HTR-8/SVneo (cell line): Measurements from ENCODE around the gene PRSS16.

Experiments
- DNase-seq: peaks from one replicate; pipeline ENCODE4 v3.0.0; 2011; ENCODE audit warnings: low spot score, mixed read lengths; ENCODE audit not compliant: insufficient read length
- FAIRE-seq: peaks from 2 replicates; lab custom pipeline; 2011; peaks lifted over from hg19 to GRCh38; lab: Jason Lieb, UNC

Gene PRSS16

DNA sequence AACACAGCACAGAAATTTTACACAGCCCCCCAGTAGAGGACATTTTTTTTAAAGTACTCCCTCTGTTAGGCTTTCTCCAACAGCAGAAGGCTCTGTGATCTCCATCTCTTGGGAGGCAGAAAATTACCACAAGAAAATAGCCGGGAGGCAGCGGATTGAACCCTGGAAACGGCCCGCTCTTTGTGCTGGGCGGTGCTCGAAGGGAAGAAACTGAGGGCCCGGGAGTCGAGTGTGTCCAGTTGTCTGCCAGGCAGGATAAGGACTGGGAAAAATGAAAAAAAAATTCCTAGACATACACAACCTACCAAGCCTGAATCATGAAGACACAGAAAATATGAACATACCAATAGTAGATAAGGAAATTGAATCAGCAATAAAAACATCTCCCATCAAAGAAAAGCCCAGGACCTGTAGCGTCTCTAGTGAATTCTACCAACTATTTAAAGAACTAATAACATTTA is 33.1 kb downstream of the PRSS16 start:
- no peak for FAIRE-seq
- DNase-seq, result no peak

DNA sequence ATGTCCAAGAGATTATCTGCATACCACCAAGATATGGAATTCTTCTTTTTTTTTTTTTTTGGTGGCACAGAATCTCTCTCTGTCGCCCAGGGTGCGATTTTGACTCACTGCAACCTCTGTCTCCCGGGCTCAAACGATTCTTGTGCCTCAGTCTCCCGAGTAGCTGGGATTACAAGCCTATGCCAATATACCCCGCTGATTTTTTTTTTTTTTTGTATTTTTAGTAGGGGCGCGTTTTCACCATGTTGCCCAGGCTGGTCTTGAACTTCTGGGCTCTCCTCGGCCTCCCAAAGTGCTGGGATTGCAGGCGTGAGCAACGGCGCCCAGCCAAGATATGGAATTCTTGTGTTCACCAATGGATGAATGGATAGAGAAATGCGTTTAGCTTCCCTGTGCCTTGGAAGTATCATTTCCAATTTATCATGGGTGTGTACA is 33.6 kb downstream of the PRSS16 start:
- FAIRE-seq (no peak), DNase-seq (no peak)

DNA sequence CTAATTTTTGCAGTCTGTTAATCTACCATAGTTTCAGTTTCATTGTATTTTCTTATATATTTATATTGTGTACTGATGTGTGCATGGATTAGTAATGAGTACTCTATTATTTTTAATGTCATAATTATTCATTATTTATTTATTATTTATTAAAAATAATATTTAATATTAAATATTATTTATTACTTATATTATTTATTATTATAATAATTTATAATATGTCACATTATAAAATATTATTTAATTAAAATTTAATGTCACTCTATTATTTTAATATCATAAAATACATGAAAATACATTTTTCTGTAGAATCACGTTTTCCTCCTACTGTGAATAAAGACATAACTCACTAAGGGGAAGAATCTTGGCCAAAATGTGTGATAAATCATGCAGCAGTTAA is 34.1 kb downstream of the PRSS16 start:
- FAIRE-seq, result no peak
- DNase-seq, result no peak

DNA sequence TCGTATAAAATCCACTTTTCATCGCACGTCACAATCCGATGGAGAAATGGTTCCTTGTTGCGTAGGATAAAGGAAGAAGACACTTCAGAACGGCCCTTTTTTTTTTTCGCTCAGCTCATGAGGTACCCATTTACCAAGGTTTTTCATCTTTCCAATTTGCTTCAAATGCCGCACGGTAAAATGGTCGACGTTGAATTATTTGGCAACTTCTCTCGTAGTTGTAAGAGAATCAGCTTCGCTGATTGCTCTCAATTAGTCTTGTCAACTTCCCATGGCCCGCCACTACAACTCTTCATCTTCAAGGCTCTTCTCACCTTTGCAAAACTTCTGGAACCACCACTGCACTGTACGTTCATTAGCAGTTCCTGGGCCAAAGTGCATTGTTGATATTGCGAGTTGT is 35.8 kb downstream of the PRSS16 start:
- FAIRE-seq (no peak), DNase-seq (no peak)

DNA sequence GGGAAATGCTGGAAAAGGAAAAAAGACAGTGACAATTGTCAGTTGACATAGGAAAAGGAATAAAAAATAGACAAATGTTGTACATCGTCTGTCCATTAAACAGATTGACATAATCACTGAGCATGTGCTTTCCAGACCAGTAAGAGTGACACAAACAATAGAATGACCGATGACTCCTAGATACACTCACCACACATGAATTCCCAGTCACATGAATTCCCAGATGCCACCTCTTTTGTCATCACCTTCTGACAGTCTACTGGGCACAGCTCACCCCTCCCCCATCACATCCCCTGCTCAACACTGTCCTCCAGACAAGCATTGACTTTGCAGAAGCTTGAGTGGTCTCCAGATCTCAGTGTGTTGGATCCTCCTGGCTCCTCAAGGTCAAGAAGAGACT is 38.6 kb downstream of the PRSS16 start:
- FAIRE-seq (no peak), DNase-seq (no peak)

DNA sequence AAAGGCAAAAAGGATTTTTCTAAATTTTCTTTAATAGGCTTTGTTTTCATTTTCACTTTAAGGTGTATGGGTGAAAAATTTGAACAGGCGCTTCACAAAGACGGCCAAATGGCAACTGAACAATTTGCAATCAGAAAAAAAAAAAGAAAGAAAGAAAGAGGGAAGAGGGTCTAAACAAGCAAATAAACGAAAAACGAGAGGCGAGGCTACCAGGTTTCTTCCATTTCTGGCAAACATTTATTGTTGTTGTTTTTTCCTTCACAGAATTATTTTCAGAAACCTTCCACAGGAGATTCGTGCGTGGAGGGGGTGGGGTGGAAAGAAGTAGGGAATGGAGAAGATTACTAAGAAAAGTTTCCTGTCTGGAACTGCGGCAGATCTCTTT is 40.2 kb downstream of the PRSS16 start:
- FAIRE-seq (no peak), DNase-seq (no peak)

DNA sequence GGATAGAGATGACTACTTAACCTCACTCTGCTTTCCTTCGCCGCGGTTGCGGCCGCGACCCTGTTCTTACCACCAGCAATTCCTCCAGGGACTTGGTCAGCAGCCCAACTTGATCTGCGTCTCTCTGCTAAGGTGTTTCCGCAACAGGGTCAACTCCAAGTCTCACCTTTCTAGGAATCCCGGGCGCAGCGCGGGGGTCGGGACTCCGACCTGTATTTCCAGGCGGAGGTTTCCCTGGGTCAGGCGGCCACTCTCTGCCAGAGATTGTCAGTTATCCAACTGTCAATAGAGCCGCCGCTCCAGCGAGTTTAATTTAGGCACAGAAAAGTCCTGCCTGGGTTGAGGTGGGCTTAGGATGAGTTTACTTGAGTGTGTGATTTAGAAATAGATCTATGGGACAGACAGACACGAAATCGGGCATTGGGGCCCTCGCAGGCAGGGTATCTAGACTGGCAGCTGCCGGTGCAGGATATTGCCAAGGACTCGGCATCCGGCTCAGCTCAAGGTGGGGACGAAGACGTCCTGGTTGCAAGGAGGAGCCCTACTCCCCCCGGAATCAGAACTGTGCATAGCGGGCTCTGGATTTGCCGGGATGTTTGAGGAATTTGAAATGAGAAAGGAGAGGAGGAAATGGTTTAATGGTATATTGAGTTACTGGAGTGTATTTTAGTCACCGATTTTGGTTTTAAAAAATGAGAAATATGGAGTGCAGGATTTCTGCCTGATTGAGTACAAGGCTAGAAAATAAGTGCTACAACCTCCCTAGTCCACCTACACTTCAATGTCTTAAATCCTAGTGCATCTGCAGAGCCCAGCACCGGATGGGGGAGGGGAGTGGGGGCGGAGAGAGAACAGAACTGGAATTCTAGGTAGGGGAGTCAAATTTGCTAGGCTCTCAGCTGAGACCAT is 40.9 kb downstream of the PRSS16 start:
- FAIRE-seq, result peak; percentile 63
- DNase-seq, result peak; percentile 53

DNA sequence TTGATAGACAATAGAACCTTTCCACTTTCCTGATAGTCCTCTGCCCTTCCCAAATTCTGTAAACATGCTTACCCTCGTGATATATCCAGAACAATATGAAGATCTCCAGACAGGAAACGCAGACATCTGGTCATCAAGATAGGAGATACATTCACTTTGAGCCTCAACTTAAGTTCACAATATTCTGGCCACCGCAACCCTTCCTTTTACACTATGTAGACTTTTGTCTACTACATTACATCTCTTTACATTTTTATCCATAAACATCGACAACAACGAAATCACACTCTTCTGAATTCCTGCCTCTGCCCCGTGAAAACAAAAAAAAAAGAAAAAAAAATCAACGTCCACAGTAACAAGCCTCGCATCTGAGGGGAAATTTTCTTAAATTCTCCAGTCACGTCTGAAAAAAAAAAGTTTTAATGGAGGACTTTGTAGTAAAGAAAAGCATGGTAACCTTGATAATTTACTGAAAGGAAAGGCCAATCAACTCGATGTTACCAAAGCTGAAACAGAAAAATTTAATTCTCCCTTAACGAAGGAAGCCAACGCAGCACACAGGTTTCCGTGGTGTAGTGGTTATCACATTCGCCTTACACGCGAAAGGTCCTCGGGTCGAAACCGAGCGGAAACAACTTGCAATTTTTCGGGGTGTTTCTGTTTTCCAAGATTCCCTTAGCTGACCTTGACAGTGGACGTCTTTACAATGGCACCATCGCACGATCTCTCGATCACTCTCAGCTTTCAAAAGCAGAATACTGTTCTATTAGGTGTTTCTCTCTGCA is 42.8 kb downstream of the PRSS16 start:
- FAIRE-seq (peak; percentile 16), DNase-seq (no peak)

DNA sequence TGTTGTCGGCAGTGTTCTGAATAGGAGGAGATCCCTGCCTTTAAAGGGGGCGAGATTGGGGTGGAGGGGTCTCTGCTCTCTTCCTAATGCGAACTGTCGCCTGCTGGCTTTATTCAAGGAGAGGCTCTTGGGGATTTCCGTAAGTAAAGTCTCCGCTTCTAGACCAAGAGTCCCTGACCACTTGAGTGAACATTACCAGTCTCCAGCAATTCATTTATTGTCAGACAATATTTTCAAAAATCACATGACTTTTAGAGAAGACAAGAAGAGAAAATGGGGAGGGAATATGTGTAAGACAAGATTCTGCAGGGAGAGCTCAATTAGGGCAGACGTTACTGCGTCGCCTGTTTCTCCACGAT is 43.3 kb downstream of the PRSS16 start:
- FAIRE-seq, result no peak

DNA sequence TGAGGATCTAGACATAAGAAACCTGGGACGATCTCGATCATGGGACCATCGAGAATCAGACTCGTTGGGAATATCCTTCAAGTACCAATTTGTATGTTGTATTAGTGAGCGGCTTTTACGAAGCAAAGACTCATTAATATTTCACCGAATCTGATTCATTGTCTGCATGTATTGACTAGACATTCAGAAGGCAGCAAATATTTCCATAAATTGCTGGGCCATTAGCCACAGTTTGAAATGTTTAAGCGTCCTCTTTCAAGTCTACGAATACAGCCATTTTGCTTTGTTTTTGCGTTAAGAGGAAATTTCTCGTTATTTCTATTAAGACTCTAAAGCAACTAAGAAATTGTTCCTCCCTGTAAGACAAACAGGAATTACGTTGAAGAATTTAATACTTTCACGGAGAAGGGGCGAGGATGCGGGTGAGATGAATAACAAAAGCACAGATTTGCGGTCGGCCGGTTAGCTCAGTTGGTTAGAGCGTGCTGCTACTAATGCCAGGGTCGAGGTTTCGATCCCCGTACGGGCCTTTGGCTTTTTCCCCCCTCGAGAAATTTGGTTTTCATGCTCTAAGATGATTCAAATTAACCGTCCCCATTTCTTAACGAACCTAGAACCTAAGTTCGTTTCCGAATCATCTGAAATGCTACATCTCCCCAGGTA is 46.1 kb downstream of the PRSS16 start:
- FAIRE-seq, result no peak

More for the DNA sequence above, 43.3 kb downstream of the PRSS16 start:
- DNase-seq, result no peak

DNA sequence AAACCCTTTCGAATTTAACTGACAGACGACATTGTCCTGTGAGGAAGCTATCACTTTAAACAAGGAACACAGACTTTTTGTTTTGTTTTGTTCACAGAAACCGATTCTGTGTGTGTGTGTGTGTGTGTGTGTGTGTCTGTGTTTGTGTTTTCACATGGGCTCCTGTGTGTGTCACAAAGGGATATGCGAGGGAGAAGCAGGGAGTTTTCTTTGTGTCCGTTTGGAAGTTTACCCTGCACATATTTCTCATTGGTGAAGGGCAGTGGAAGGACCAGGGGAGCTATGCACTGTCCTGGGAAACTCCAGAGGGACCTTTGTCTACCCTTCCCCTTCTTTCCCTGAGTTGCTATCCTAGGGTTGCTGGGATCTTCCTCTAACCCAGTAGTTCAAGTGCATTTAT is 46.9 kb downstream of the PRSS16 start:
- no peak for FAIRE-seq
- no peak for DNase-seq

More for the DNA sequence above, 46.1 kb downstream of the PRSS16 start:
- DNase-seq, result no peak

DNA sequence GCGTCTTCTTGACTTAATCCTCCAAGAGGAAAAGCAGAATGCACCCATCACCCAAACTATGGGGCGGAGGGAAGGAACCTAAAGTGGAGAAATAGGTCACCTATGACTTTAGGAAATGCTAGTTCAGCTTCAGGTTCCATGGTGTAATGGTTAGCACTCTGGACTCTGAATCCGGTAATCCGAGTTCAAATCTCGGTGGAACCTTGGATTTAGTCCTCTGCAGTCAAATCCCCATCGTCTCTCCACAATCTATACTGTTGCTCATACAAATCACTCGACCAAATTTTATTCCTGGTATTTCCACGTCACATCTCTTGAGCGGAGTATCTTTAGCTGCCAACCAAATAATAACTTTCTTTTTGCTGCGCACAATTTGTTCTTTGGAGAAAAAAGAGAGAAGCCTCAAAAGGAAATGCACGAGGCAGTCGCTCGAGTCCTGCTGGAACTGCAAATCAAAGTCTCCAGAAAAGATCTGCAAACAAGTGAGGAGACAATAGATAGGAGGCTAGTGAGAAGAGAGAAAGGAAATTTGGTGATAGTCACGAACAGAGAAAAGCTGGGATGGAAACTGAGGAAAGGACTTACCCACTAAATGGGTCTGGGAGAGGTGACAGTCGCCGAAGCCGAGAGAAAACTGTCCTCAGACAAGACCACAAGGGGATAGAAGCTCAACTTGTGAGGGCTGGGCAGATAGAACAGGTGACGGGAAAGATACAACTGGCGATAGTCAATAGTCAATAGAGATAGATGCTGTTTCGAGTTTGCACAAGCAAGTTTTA is 48.0 kb downstream of the PRSS16 start:
- FAIRE-seq, result peak; percentile 74

DNA sequence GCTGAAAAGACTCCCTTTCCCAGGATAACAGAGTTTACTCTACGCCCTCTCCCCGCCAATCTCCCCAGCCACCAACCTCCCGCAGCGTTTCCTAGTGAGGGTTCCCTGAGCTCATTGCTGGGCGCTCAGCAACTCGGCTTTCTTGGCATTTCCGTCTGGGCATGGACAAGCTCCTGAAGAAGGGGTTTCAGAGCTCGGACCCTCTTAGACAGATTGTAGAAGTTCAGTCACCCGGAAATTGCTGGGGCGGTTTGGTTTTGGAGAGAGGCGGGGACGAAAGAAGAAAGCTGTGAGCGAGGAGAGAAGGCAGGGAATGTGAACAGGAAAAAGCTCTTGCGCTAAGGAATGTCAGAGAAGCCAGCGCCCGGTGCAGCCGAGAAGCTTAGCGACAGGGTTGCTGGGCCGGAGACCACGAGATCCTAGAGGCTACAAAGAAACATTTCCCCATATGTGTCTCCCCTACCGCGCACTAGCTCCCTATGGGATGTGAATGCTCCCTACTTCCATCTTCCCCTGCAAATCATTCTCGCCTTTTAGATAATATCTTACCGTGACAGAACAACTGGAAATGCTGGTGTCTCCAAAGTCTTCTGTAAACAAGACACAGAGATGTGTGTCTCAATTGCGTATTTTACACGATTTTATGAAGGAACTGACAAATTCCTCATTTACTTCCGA is 48.7 kb downstream of the PRSS16 start:
- DNase-seq, result peak; percentile 58
- FAIRE-seq, result no peak

More for the DNA sequence above, 48.0 kb downstream of the PRSS16 start:
- peak; percentile 53 for DNase-seq

DNA sequence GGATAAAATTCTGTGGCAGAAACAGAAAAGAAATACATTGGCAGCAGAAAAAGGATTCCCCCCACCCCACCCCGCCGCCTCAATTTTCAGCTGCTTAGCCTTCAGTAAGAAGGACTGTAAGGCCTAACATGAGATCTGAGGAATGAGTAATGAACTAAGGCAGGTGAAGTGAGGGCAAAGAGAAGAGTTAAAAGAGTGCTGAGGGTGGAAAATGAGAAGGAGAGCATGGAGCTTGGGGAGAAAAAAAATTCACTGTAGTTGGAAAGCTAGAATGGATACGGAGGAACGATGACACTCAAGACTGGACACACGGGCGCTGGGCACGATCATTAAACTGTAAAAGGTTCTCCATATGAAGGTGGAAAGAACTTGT is 50.0 kb downstream of the PRSS16 start:
- FAIRE-seq (no peak), DNase-seq (no peak)

DNA sequence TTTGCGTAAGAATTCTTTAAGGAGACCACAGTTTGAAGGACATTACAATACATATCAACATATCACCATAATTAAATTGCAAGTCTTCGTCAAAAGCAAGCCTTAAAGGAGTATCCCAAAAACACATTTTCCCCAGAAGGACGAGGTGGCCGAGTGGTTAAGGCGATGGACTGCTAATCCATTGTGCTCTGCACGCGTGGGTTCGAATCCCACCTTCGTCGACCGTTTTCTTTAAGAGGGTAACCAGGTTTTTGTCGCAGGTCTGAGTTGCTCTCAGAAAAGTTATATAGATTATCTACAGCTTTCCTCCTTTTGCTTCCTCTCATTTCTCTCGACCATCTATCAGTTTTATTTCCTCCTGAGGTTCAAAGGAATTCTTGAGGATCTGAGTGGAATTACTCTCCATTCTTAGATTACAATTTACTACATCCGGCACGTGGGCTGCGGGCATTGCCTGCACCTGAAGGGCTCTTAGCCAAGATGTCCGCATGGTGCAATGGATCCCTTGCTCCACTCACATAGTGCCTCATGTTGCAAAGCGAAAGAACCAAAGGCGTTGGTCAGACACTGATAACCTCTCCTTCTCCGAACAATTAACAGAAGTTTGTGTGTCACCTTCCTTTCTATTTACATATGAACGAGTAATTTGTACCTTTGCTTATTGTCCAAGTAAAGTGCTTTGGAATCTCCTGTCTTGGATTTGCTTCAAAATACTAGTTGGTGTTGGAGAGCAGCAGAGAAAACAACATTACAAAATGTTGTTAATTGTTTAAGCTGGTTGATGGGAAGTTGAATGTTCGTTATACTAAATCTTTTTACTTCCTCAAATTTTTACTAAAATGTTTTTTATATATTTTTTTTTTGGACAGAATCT is 50.6 kb downstream of the PRSS16 start:
- FAIRE-seq (no peak), DNase-seq (no peak)

DNA sequence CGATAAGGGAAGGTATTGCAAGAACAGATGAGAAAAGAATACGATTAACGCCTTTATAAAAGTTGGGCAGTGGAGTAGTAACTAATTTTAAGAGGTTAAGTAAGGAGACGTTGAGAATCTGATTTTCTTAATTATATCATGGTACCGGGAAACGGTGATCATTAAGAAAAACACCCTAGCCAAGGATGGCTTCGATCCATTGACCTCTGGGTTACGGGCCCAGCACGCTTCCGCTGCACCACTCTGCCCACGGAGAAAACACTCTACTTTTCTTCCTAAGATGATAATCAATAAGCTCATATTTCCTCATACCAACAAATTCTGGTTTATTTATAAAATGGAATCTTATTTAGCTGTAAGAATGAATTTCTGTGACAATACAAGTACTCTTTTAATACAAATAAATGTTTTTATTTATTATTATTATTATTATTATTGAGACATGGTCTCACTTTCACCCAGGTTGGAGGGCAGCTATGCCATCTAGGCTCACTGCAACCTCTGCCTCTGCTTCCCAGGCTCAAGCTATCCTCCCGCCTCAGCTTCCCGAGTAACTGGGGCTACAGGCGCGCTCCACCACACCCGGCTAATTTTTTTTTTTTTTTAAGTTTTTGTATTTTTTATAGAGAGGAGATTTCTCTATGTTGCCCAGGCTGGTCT is 56.2 kb downstream of the PRSS16 start:
- DNase-seq (no peak), FAIRE-seq (no peak)
